Measurements from ENCODE around the gene CIB4. TPM values are rescaled to one million over a fixed set of nuclear protein-coding genes. Genes with fewer than 3 reads are reported as not detected.

CIB4 gene
- total and polyA plus RNA-seq, 2 donors from 2014 or later = not detected

GRCh38 chr2:26652361-26653041 is 11.3 kb upstream of the CIB4 start:
- DNase-seq = peak in 4 of 5 donors; percentile 55 to 91 (median 60)
- no peak for TF ChIP-seq CTCF (IDR thresholded peaks at IDR 0.05; ENCODE audit: borderline replicate concordance, extremely low read depth, insufficient read depth)
- Histone ChIP-seq H3K4me1 (ENCODE audit: control insufficient read depth in 2 of 3, insufficient read depth in 2 of 3, low read depth in 1 of 3, low read length in 3 of 3) (no peaks in the 10 kb centered on the region), H3K4me3 (ENCODE audit: low read length in 3 of 3) (no peak overlapping the region), H3K27me3 (ENCODE audit: control insufficient read depth, insufficient read depth, low read length) (no peaks in the 10 kb centered on the region), H3K9ac (ENCODE audit: low read length in 3 of 3) (no peak overlapping the region), H3K27ac (ENCODE audit: low read depth in 2 of 2, low read length in 2 of 2) (no peak overlapping the region), H3K9me3 (ENCODE audit: control insufficient read depth in 2 of 3, insufficient read depth in 1 of 3, low read length in 3 of 3) (no peaks in the 10 kb centered on the region), H3K36me3 (ENCODE audit: control insufficient read depth in 2 of 3, insufficient read depth in 3 of 3, low read length in 3 of 3) (no peaks in the 10 kb centered on the region)
- intact Hi-C loops (cut with DNase I) = no loop called here
- no peak for FAIRE-seq

GRCh38 chr2:26651799-26652198 is 10.6 kb upstream of the CIB4 start:
- Histone ChIP-seq H3K27me3 (ENCODE audit: control insufficient read depth, insufficient read depth, low read length) (no peaks in the 10 kb centered on the region), H3K9me3 (ENCODE audit: control insufficient read depth in 2 of 3, insufficient read depth in 1 of 3, low read length in 3 of 3) (no peaks in the 10 kb centered on the region), H3K9ac (ENCODE audit: low read length in 3 of 3) (no peak overlapping the region), H3K4me1 (ENCODE audit: control insufficient read depth in 2 of 3, insufficient read depth in 2 of 3, low read depth in 1 of 3, low read length in 3 of 3) (no peaks in the 10 kb centered on the region), H3K4me3 (ENCODE audit: low read length in 3 of 3) (no peak overlapping the region), H3K27ac (ENCODE audit: low read depth in 2 of 2, low read length in 2 of 2) (no peak overlapping the region), H3K36me3 (ENCODE audit: control insufficient read depth in 2 of 3, insufficient read depth in 3 of 3, low read length in 3 of 3) (no peaks in the 10 kb centered on the region)
- intact Hi-C loops (cut with DNase I) = no loop called here
- FAIRE-seq (no peak), DNase-seq (peak in 1 of 5 donors; percentile 22)
- TF ChIP-seq CTCF (IDR thresholded peaks at IDR 0.05; ENCODE audit: borderline replicate concordance, extremely low read depth, insufficient read depth) = no peak

GRCh38 chr2:26651470-26651771 is 10.3 kb upstream of the CIB4 start:
- FAIRE-seq (no peak), DNase-seq (no peak)
- Histone ChIP-seq H3K27ac (ENCODE audit: low read depth in 2 of 2, low read length in 2 of 2) (no peak overlapping the region), H3K4me1 (ENCODE audit: control insufficient read depth in 2 of 3, insufficient read depth in 2 of 3, low read depth in 1 of 3, low read length in 3 of 3) (no peaks in the 10 kb centered on the region), H3K27me3 (ENCODE audit: control insufficient read depth, insufficient read depth, low read length) (no peaks in the 10 kb centered on the region), H3K9me3 (ENCODE audit: control insufficient read depth in 2 of 3, insufficient read depth in 1 of 3, low read length in 3 of 3) (no peaks in the 10 kb centered on the region), H3K4me3 (ENCODE audit: low read length in 3 of 3) (no peak overlapping the region), H3K36me3 (ENCODE audit: control insufficient read depth in 2 of 3, insufficient read depth in 3 of 3, low read length in 3 of 3) (no peaks in the 10 kb centered on the region), H3K9ac (ENCODE audit: low read length in 3 of 3) (no peak overlapping the region)
- TF ChIP-seq CTCF (IDR thresholded peaks at IDR 0.05; ENCODE audit: borderline replicate concordance, extremely low read depth, insufficient read depth) = no peak
- intact Hi-C loops (cut with DNase I) = no loop called here
